Measurements from ENCODE around the gene CHST15.

CHST15 gene

DNA sequence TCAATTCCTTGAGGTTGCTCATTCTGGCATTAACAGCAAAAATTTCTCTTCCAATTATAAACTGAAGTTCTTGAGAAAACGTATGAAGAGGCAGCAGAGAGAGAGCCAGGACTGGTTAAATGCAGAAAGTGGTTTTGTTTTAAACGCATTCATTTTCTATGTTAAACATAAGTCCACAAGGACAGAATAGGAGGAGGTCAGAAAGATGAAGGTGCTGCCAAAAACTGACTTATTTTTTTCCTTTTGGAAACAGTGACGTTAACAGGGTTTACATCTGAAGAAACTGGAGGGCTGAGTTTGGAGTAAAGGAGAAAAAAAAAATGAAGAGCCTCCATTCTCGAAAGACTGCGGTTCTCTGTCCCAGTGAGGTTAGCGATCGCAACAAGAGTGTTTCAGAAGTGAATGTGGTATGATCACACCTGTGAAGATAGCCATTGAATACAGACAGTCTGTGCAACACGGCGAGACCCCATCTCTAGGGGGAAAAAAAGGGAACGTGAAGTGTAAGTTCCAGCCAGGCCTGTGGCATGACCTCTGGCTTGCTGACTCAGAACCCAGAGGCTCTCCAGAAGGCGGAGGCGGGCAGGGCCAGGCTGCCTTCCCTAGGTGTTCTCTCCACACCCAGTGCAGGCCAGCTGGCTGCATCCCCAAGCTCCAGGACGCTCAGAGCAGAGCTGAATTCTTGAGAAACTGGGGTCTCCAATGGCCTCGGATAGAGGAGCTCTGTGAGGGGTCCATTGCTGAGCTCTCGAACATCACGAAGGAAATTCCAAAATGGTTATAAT, 84.0 kb downstream of the CHST15 start:
- Histone ChIP-seq H3K9me2 (replicated peaks; ENCODE audit: low read depth, low read length) (no peaks in the 10 kb centered on the region), H3F3A (ENCODE audit: low read depth) (no peaks in the 10 kb centered on the region), H3K4me2 (ENCODE audit: low read depth, low read length, poor library complexity, severe bottlenecking) (no peak overlapping the region), H3K9me3 (ENCODE audit: insufficient read depth, low read depth, low read length) (peaks cover 8% of the 10 kb centered on the region; the same call in 1 of the 2 replicates), H3K4me1 (ENCODE audit: insufficient read depth, low read length, poor library complexity, severe bottlenecking) (no peaks in the 10 kb centered on the region), H3K27me3 (ENCODE audit: insufficient read depth, low read length, poor library complexity, severe bottlenecking) (no peaks in the 10 kb centered on the region), H3K36me3 (ENCODE audit: insufficient read depth, low read length) (no peaks in the 10 kb centered on the region), H2AFZ (ENCODE audit: low read length) (no peak overlapping the region), H3K4me3 (ENCODE audit: low read length, poor library complexity, severe bottlenecking) (no peak overlapping the region), H3K9ac (ENCODE audit: low read depth, low read length, poor library complexity, severe bottlenecking) (no peak overlapping the region), H4K20me1 (ENCODE audit: insufficient read depth, low read length, poor library complexity, severe bottlenecking) (no peaks in the 10 kb centered on the region), H3K79me2 (ENCODE audit: insufficient read depth, low read length) (no peaks in the 10 kb centered on the region)
- TF ChIP-seq EZH2phosphoT487 (IDR thresholded peaks at IDR 0.05; ENCODE audit: borderline replicate concordance), result no peak
- TF ChIP-seq, protein P1, sequence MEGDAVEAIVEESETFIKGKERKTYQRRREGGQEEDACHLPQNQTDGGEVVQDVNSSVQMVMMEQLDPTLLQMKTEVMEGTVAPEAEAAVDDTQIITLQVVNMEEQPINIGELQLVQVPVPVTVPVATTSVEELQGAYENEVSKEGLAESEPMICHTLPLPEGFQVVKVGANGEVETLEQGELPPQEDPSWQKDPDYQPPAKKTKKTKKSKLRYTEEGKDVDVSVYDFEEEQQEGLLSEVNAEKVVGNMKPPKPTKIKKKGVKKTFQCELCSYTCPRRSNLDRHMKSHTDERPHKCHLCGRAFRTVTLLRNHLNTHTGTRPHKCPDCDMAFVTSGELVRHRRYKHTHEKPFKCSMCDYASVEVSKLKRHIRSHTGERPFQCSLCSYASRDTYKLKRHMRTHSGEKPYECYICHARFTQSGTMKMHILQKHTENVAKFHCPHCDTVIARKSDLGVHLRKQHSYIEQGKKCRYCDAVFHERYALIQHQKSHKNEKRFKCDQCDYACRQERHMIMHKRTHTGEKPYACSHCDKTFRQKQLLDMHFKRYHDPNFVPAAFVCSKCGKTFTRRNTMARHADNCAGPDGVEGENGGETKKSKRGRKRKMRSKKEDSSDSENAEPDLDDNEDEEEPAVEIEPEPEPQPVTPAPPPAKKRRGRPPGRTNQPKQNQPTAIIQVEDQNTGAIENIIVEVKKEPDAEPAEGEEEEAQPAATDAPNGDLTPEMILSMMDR (conservative IDR thresholded peaks at IDR 0.05; ENCODE audit: low read length), result no peak

DNA sequence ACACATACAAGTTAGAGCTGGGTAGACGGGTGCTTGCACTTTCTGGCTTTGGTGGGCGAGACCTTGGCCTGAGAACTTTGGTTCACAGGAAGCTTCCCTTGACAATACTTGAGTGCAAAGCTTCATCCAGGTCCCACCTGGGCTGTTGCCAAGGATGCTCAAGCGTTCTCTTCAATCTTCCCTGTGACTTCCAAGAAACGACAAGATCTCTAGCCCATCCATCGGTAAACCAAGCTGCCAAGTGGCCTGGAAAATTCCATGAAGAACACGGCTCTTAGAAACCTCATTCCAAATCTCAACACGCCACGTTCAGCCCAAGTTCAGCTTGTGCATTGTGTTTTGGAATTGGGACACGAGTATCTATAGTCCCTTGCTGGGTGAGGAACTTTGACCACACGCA, 84.7 kb downstream of the CHST15 start:
- Histone ChIP-seq H2AFZ (ENCODE audit: low read length) (no peak overlapping the region), H4K20me1 (ENCODE audit: insufficient read depth, low read length, poor library complexity, severe bottlenecking) (no peaks in the 10 kb centered on the region), H3K9me3 (ENCODE audit: insufficient read depth, low read depth, low read length) (peaks cover 5% of the 10 kb centered on the region; the same call in 1 of the 2 replicates), H3K27me3 (ENCODE audit: insufficient read depth, low read length, poor library complexity, severe bottlenecking) (no peaks in the 10 kb centered on the region), H3K79me2 (ENCODE audit: insufficient read depth, low read length) (no peaks in the 10 kb centered on the region), H3K36me3 (ENCODE audit: insufficient read depth, low read length) (no peaks in the 10 kb centered on the region), H3K9me2 (replicated peaks; ENCODE audit: low read depth, low read length) (no peaks in the 10 kb centered on the region), H3K4me3 (ENCODE audit: low read length, poor library complexity, severe bottlenecking) (no peak overlapping the region), H3F3A (ENCODE audit: low read depth) (no peaks in the 10 kb centered on the region), H3K9ac (ENCODE audit: low read depth, low read length, poor library complexity, severe bottlenecking) (no peak overlapping the region), H3K4me1 (ENCODE audit: insufficient read depth, low read length, poor library complexity, severe bottlenecking) (no peaks in the 10 kb centered on the region), H3K4me2 (ENCODE audit: low read depth, low read length, poor library complexity, severe bottlenecking) (no peak overlapping the region)
- no peak for TF ChIP-seq EZH2phosphoT487 (IDR thresholded peaks at IDR 0.05; ENCODE audit: borderline replicate concordance)
- TF ChIP-seq, protein P1 (conservative IDR thresholded peaks at IDR 0.05; ENCODE audit: low read length), result no peak

DNA sequence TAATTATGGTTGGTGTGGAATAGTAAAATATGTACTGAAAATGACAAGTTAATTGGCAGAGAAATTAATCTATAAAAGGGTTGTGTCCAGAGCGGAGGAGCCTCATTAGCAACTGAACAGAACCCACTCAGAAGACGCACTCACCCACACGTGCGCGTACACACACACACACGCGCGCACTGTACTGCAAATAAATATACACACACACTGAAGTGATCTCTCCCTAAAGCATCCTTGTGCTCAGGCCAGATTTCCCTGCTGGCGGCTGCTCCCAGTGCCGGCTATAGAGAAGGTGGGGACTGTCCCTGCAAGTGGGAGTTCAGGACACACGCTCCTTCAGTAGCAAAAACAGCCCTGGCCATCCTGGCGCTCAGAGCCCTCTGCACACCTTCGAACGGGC, 85.2 kb downstream of the CHST15 start:
- Histone ChIP-seq H3K4me1 (ENCODE audit: insufficient read depth, low read length, poor library complexity, severe bottlenecking) (no peaks in the 10 kb centered on the region), H3K9me2 (replicated peaks; ENCODE audit: low read depth, low read length) (no peaks in the 10 kb centered on the region), H3K79me2 (ENCODE audit: insufficient read depth, low read length) (no peaks in the 10 kb centered on the region), H3K27me3 (ENCODE audit: insufficient read depth, low read length, poor library complexity, severe bottlenecking) (no peaks in the 10 kb centered on the region), H3K4me3 (ENCODE audit: low read length, poor library complexity, severe bottlenecking) (no peak overlapping the region), H3K9ac (ENCODE audit: low read depth, low read length, poor library complexity, severe bottlenecking) (no peak overlapping the region), H3K36me3 (ENCODE audit: insufficient read depth, low read length) (no peaks in the 10 kb centered on the region), H3K9me3 (ENCODE audit: insufficient read depth, low read depth, low read length) (peaks cover 5% of the 10 kb centered on the region; the same call in 1 of the 2 replicates), H3K4me2 (ENCODE audit: low read depth, low read length, poor library complexity, severe bottlenecking) (no peak overlapping the region), H3F3A (ENCODE audit: low read depth) (no peaks in the 10 kb centered on the region), H4K20me1 (ENCODE audit: insufficient read depth, low read length, poor library complexity, severe bottlenecking) (no peaks in the 10 kb centered on the region), H2AFZ (ENCODE audit: low read length) (no peak overlapping the region)
- TF ChIP-seq, protein P1 (conservative IDR thresholded peaks at IDR 0.05; ENCODE audit: low read length), result no peak
- TF ChIP-seq EZH2phosphoT487 (IDR thresholded peaks at IDR 0.05; ENCODE audit: borderline replicate concordance), result no peak

Data from Loucy (cell line).